ENCODE data around the gene SLC25A45. TPM values are rescaled to one million over a fixed set of nuclear protein-coding genes. Genes with fewer than 3 reads are reported as not detected.

SLC25A45 gene
- total RNA-seq, 2 experiments from 2014 or later = 12.8 to 14.4 TPM

- ChIA-PET CTCF (interaction anchor here (1.5 to 6.1 kb wide), 3 partner anchors 28 to 126 kb away, joined by 3 to 37 read pairs (median 5); no protein-coding TSS in a partner anchor), POLR2A (interaction anchor here (0.9 to 18.5 kb wide), 6 partner anchors 15 to 249 kb away, joined by 3 to 339 read pairs (median 3); partner anchors contain the start of genes MALAT1, NEAT1 and SYVN1)
- H3K27ac Mint-ChIP-seq = peak overlapping the region; percentile 97
- H3K4me3 Mint-ChIP-seq = peak overlapping the region; percentile 78
- peaks cover 58% of the 10 kb centered on the region for H3K4me1 Mint-ChIP-seq (ENCODE audit: low read depth)
- intact Hi-C loops (cut with micrococcal nuclease) = loop anchor here (2.0 to 5.0 kb wide), 2 partner anchors 44 to 119 kb away; no protein-coding TSS in a partner anchor
- no peak for TF ChIP-seq CTCF (IDR thresholded peaks at IDR 0.05)
- H3K27me3 Mint-ChIP-seq = no peaks in the 10 kb centered on the region
- H3K36me3 Mint-ChIP-seq (ENCODE audit: low read depth) = peaks cover 6% of the 10 kb centered on the region
- H3K9me3 Mint-ChIP-seq = no peaks in the 10 kb centered on the region
- DNase-seq (no peak), ATAC-seq (no peak)
Observed at GRCh38 chr11:65383778-65384177, 1.3 kb upstream of the SLC25A45 start.

GRCh38 chr11:65382804-65383368 is 440 bp upstream of the SLC25A45 start:
- Mint-ChIP-seq H3K27me3 (no peaks in the 10 kb centered on the region), H3K36me3 (ENCODE audit: low read depth) (no peaks in the 10 kb centered on the region), H3K27ac (peak overlapping the region; percentile 97), H3K9me3 (no peaks in the 10 kb centered on the region), H3K4me1 (ENCODE audit: low read depth) (peaks cover 49% of the 10 kb centered on the region), H3K4me3 (peak overlapping the region; percentile 78)
- TF ChIP-seq CTCF (IDR thresholded peaks at IDR 0.05) = no peak
- ChIA-PET CTCF (interaction anchor here (1.5 to 6.1 kb wide), 5 partner anchors 27 to 128 kb away, joined by 3 to 37 read pairs (median 6); no protein-coding TSS in a partner anchor), POLR2A (interaction anchor here (0.9 to 18.5 kb wide), 11 partner anchors 12 to 261 kb away, joined by 3 to 339 read pairs (median 3); partner anchors contain the start of genes MALAT1, NEAT1 and SYVN1)
- DNase-seq (no peak), ATAC-seq (no peak)
- intact Hi-C loops (cut with micrococcal nuclease) = loop anchor here (2.0 to 5.0 kb wide), 2 partner anchors 44 to 120 kb away; no protein-coding TSS in a partner anchor

- Mint-ChIP-seq H3K9me3 (no peaks in the 10 kb centered on the region), H3K27ac (peak overlapping the region; percentile 97), H3K36me3 (ENCODE audit: low read depth) (no peaks in the 10 kb centered on the region), H3K4me1 (ENCODE audit: low read depth) (peaks cover 42% of the 10 kb centered on the region), H3K4me3 (peak overlapping the region; percentile 78), H3K27me3 (no peaks in the 10 kb centered on the region)
- no peak for ATAC-seq
- ChIA-PET CTCF (interaction anchor here (0.6 to 6.1 kb wide), 11 partner anchors 12 to 159 kb away, joined by 3 to 37 read pairs (median 4); no protein-coding TSS in a partner anchor), POLR2A (interaction anchor here (0.7 to 18.5 kb wide), 10 partner anchors 10 to 262 kb away, joined by 3 to 339 read pairs (median 4); partner anchors contain the start of genes MALAT1 and NEAT1)
- no peak for TF ChIP-seq CTCF (IDR thresholded peaks at IDR 0.05)
- intact Hi-C loops (cut with micrococcal nuclease) = loop anchor here (2.0 to 5.0 kb wide), 2 partner anchors 46 to 121 kb away; no protein-coding TSS in a partner anchor
- DNase-seq = no peak
Observed at GRCh38 chr11:65381716-65382032, 772 bp downstream of the SLC25A45 start.

- Mint-ChIP-seq H3K9me3 (no peaks in the 10 kb centered on the region), H3K27me3 (no peaks in the 10 kb centered on the region), H3K4me1 (ENCODE audit: low read depth) (peaks cover 34% of the 10 kb centered on the region), H3K27ac (no peak overlapping the region), H3K36me3 (ENCODE audit: low read depth) (no peaks in the 10 kb centered on the region), H3K4me3 (peak overlapping the region; percentile 78)
- no peak for TF ChIP-seq CTCF (IDR thresholded peaks at IDR 0.05)
- CTCF ChIA-PET = interaction anchor here (0.6 to 6.1 kb wide), 7 partner anchors 10 to 160 kb away, joined by 3 to 37 read pairs (median 4); partner anchors contain the start of gene DPF2
- DNase-seq (no peak), ATAC-seq (no peak)
- POLR2A ChIA-PET = interaction anchor here (0.6 to 18.5 kb wide), 5 partner anchors 11 to 264 kb away, joined by 3 to 339 read pairs (median 9); partner anchors contain the start of genes MALAT1 and NEAT1
- intact Hi-C loops (cut with micrococcal nuclease) = loop anchor here (5.0 kb wide), 1 partner anchor 47 kb away; no protein-coding TSS in a partner anchor
Observed at GRCh38 chr11:65380460-65381119, 1.9 kb downstream of the SLC25A45 start.
